Measurements from ENCODE around the gene ZNF474.

GRCh38 chr5:122093415-122094180 is 35.7 kb upstream of the ZNF474 start:
- TF ChIP-seq CTCF (IDR thresholded peaks at IDR 0.05) (no peak), POLR2A (IDR thresholded peaks at IDR 0.05) (no peak)
